GM06990 (cell line): ENCODE results near the gene KIR2DL4.
"Not testable (repeated sequence)": the region's sequence is repeated elsewhere in the genome, so short reads cannot be mapped to it uniquely, and the experiment has no call there.

ENCODE experiments used
- DNase-seq: peaks from one replicate; pipeline ENCODE4 v3.0.0-alpha.2; 2011; ENCODE audit not compliant: insufficient read length; ENCODE audit errors: extremely low read depth
- H3K27me3 ChIP-seq: replicated peaks from 2 replicates; pipeline ENCODE4 v1.6.0; 2011; ENCODE audit warnings: low read length; ENCODE audit not compliant: control insufficient read depth, insufficient read depth
- H3K36me3 ChIP-seq: 2 replicates; pipeline ENCODE4 v1.5.1; 2011; ENCODE audit warnings: low read length; ENCODE audit not compliant: control insufficient read depth, insufficient read depth
- H3K4me3 ChIP-seq: replicated peaks from 2 replicates; pipeline ENCODE4 v1.5.1; 2011; ENCODE audit warnings: low read depth, mild to moderate bottlenecking, control low read depth, low read length
- TF ChIP-seq, protein P1 (sequence below): IDR thresholded peaks from 2 replicates; pipeline ENCODE4 v1.5.1; 2011; ENCODE audit warnings: low read length, control low read depth, mild to moderate bottlenecking, inconsistent platforms; ENCODE audit not compliant: insufficient read depth, poor library complexity, severe bottlenecking

KIR2DL4 gene

DNA sequence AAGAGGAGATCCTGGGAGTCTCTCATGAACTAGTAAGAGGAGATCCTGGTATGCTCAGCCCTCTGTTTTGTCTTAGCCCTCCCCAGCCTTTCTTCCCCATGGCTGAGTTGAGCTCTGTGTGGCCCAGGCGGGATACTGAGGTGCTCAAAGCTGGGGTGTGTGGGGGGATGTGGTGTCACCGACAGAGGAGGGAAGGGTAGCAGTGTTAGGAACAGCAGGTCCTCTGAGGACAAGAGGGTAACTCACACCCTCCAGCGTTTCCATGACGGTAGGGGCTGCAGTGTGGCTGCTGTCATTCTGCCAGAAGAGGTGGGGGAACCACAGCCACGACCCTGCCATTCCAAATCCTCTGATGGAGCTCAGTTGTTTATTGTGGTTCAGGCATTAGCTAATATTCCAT is 691 bp downstream of the KIR2DL4 start:
- TF ChIP-seq, protein P1, sequence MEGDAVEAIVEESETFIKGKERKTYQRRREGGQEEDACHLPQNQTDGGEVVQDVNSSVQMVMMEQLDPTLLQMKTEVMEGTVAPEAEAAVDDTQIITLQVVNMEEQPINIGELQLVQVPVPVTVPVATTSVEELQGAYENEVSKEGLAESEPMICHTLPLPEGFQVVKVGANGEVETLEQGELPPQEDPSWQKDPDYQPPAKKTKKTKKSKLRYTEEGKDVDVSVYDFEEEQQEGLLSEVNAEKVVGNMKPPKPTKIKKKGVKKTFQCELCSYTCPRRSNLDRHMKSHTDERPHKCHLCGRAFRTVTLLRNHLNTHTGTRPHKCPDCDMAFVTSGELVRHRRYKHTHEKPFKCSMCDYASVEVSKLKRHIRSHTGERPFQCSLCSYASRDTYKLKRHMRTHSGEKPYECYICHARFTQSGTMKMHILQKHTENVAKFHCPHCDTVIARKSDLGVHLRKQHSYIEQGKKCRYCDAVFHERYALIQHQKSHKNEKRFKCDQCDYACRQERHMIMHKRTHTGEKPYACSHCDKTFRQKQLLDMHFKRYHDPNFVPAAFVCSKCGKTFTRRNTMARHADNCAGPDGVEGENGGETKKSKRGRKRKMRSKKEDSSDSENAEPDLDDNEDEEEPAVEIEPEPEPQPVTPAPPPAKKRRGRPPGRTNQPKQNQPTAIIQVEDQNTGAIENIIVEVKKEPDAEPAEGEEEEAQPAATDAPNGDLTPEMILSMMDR: no peak
- DNase-seq: no peak
- Histone ChIP-seq H3K4me3 (no peak overlapping the region), H3K36me3 (no peaks in the 10 kb centered on the region), H3K27me3 (no peaks in the 10 kb centered on the region)

- DNase-seq: no peak
- Histone ChIP-seq H3K36me3 (no peaks in the 10 kb centered on the region), H3K27me3 (no peaks in the 10 kb centered on the region), H3K4me3 (no peak overlapping the region)
- TF ChIP-seq, protein P1: no peak
Observed at GRCh38 chr19:54804571-54804970, 1.2 kb downstream of the KIR2DL4 start.

DNA sequence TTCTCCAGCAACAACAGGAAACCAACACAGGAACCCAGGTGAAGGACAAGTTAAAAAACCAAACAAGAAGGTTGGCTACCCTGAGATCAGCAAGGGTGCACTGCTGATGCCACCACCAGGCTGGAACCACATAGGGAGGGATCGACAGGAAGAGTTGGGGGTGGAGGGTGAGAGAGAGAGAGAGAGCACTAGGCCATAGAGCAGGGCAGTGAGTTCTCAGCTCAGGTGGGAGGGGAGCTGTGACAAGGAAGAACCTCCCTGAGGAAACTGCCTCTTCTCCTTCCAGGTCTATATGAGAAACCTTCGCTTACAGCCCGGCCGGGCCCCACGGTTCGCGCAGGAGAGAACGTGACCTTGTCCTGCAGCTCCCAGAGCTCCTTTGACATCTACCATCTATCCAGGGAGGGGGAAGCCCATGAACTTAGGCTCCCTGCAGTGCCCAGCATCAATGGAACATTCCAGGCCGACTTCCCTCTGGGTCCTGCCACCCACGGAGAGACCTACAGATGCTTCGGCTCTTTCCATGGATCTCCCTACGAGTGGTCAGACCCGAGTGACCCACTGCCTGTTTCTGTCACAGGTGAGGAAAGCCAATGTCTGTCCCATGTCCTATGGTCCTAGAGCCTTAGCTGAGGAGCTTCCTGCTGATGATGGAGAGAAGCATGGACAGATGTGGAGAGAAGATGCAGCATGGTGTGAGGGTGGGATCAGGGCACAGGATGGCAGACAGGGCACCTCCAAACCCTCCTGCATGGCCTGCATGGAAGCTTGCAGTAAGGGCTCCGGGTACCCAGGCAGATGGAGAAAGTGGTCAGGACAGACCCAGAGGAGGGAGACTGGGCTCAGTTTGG is 2.5 kb downstream of the KIR2DL4 start:
- no peaks in the 10 kb centered on the region for H3K27me3 ChIP-seq
- TF ChIP-seq, protein P1: no peak
- no peaks in the 10 kb centered on the region for H3K36me3 ChIP-seq
- no peak overlapping the region for H3K4me3 ChIP-seq
- no peak for DNase-seq

DNA sequence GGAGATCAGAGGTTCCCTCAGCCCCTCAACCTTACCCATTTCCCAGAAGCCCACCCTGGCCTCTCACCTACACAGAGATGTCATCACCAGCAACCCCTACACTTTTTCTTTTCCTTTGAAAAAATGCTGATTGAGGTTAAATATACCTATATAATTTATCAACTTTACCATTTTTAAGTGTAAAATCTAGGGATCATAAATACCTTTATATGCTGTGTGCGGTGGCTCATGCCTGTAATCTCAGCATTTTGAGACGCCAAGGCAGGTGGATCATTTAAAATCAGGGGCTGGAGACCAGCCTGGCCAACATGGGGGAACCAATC is 3.1 kb downstream of the KIR2DL4 start:
- no peak overlapping the region for H3K4me3 ChIP-seq
- no peaks in the 10 kb centered on the region for H3K27me3 ChIP-seq
- TF ChIP-seq, protein P1: no peak
- H3K36me3 ChIP-seq: no peaks in the 10 kb centered on the region
- DNase-seq: no peak

DNA sequence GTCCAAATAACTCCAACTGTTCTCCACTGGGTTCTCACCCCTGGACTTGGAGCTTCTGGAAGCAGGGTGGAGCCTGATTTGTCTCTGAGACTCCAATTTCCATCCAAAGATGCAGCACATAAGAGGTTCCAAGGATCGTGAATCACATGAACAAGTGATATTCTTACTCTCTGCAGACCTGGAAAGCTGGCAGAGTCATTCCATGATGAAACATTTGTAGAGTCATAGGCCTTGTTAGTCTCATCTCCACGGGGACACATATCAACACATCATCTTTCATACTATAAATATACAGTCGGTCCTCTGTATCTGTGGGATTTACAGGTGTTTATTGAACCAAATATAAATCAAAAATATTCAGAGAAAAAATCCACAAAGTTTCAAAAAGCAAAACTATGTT is 11.2 kb downstream of the KIR2DL4 start:
- not testable (repeated sequence) for H3K36me3 ChIP-seq, H3K27me3 ChIP-seq, H3K4me3 ChIP-seq, DNase-seq

DNA sequence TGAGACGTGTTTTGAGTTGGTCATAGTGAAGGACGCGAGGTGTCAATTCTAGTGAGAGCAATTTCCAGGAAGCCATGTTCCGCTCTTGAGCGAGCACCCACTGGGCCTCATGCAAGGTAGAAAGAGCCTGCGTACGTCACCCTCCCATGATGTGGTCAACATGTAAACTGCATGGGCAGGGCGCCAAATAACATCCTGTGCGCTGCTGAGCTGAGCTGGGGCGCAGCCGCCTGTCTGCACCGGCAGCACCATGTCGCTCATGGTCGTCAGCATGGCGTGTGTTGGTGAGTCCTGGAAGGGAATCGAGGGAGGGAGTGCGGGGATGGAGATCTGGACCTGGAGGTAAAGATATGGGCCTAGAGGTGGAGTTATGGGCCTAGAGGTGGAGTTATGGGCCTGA is 12.8 kb downstream of the KIR2DL4 start, which contains the start of gene KIR3DL1:
Gene KIR3DL1 (plus strand): TSS at position 218 of the 400 bp plus-strand sequence.
- not testable (repeated sequence) for H3K36me3 ChIP-seq, H3K27me3 ChIP-seq, DNase-seq, H3K4me3 ChIP-seq
